Stimulated activated CD4-positive, alpha-beta T cell treated with anti-CD3 and anti-CD28 coated beads, Interleukin-4, amount 100 ng/mL, for 4 hours (primary cell): Measurements from ENCODE around the gene TSPY8.
"Not testable (repeated sequence)": the region's sequence is repeated elsewhere in the genome, so short reads cannot be mapped to it uniquely, and the experiment has no call there.

Experiments
- DNase-seq, 2 experiments: peaks; one replicate each; pipeline ENCODE4 v3.0.0-alpha.2; 2020

The TSPY8 gene, protein sequence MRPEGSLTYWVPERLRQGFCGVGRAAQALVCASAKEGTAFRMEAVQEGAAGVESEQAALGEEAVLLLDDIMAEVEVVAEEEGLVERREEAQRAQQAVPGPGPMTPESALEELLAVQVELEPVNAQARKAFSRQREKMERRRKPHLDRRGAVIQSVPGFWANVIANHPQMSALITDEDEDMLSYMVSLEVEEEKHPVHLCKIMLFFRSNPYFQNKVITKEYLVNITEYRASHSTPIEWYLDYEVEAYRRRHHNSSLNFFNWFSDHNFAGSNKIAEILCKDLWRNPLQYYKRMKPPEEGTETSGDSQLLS

DNA sequence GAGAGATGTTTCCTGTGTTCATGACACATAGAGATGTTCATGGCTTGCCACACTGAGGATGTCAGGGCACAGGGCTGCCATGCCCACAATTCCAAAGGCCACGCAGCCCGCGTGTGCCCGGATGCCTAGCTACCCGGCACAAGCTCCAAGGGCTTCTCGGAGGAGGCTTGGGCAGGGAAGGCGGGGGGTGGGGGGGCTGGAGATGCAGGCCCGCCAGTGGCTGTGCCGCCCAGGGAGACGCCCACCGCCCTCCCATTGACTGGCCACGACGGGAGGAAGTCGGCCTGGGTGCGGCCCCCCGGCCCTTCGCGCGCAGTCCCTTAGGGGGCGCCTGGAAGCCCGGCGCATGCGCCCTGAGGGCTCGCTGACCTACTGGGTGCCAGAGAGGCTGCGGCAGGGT is at the start of gene TSPY8:
Gene TSPY8 (plus strand): TSS at position 301 of the 400 bp plus-strand sequence. CDS start 46 bp downstream, at position 347.
- DNase-seq = not testable (repeated sequence)

DNA sequence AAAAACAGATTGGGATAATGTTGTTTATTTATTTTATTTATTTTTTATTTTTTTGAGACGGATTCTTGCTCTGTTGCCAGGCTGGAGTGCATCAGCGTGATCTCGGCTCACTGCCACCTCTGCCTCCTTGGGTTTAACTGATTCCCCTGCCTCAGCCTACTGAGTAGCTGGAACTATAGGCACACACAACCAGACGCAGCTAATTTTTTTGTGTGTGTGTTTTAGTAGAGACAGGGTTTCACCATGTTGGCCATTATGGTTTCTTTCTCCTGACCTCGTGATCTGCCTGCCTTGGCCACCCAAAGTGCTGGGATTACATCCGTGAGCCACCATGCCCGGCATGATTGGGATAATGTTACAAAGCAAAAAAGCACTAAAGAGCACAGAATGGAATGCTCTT is 36.6 kb upstream of the TSPY8 start:
- DNase-seq = no peak

DNA sequence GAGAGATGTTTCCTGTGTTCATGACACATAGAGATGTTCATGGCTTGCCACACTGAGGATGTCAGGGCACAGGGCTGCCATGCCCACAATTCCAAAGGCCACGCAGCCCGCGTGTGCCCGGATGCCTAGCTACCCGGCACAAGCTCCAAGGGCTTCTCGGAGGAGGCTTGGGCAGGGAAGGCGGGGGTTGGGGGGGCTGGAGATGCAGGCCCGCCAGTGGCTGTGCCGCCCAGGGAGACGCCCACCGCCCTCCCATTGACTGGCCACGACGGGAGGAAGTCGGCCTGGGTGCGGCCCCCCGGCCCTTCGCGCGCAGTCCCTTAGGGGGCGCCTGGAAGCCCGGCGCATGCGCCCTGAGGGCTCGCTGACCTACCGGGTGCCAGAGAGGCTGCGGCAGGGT is 20.4 kb upstream of the TSPY8 start, which contains the start of gene TSPY4:
Gene TSPY4 (plus strand): TSS at position 301 of the 400 bp plus-strand sequence. CDS start 46 bp downstream, at position 347.
- DNase-seq = not testable (repeated sequence)

DNA sequence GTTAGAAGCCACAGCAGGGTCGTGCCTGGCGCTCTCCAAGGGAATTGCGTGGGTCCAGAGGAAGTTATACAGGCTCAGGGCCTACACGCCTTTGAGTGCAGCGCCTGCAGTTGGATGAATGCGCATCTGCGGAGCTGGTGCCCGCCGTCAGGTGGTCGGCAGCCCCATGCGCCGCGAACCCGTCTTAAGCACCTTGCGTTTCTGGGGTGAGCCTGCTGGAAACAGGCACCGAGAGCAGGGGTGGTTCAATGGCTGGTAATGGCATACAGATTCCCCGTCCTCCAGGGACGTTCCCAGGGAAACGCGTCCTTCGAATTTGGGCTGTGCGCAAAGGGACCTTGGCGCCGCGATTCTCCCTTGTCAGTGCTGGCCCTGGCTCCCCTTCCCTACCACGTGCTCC is 38.9 kb downstream of the TSPY8 start:
- DNase-seq = not testable (repeated sequence)

DNA sequence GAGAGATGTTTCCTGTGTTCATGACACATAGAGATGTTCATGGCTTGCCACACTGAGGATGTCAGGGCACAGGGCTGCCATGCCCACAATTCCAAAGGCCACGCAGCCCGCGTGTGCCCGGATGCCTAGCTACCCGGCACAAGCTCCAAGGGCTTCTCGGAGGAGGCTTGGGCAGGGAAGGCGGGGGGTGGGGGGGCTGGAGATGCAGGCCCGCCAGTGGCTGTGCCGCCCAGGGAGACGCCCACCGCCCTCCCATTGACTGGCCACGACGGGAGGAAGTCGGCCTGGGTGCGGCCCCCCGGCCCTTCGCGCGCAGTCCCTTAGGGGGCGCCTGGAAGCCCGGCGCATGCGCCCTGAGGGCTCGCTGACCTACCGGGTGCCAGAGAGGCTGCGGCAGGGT is 40.5 kb downstream of the TSPY8 start, which contains the start of gene TSPY3:
Gene TSPY3 (plus strand): TSS at position 301 of the 400 bp plus-strand sequence. CDS start 46 bp downstream, at position 347.
- DNase-seq = not testable (repeated sequence)
